Activated T-cell treated with anti-CD3 and anti-CD28 coated beads, Interleukin-2, amount 50 U/mL, for 72 hours (primary cell): ENCODE data around the gene PLXNA2. TPM values are rescaled to one million over a fixed set of nuclear protein-coding genes. Genes with fewer than 3 reads are reported as not detected.

Experiments used
- ATAC-seq, 2 donors: fragments of 150-1000 bp; cut with Tn5 transposase; replicated peaks in 1 of 2; 2 replicates each; pipeline ENCODE4 v1.10.0; 2021; ENCODE audit warnings: moderate library complexity in 2 of 2, mild to moderate bottlenecking in 1 of 2
- DNase-seq, 2 donors: peaks; one replicate each; pipeline ENCODE4 v3.0.0; 2021 to 2022; ENCODE audit warnings: mixed read lengths in 1 of 2
- H3K27ac Mint-ChIP-seq: one replicate; pipeline ENCODE4 v1.8.0; 2022; ENCODE audit warnings: mild to moderate bottlenecking, moderate library complexity, mixed read lengths
- H3K27me3 Mint-ChIP-seq: one replicate; pipeline ENCODE4 v1.8.0; 2022; ENCODE audit warnings: low read depth, mixed read lengths
- H3K36me3 Mint-ChIP-seq, 2 donors: one replicate each; pipeline ENCODE4 v1.8.0; 2022; ENCODE audit warnings: mixed read lengths in 2 of 2, mild to moderate bottlenecking in 1 of 2; ENCODE audit not compliant: insufficient read depth in 2 of 2
- H3K4me1 Mint-ChIP-seq: one replicate; pipeline ENCODE4 v1.8.0; 2022; ENCODE audit warnings: low read depth, mixed read lengths
- H3K4me3 Mint-ChIP-seq, 2 donors: one replicate each; pipeline ENCODE4 v1.8.0; 2022; ENCODE audit warnings: mild to moderate bottlenecking in 2 of 2, mixed read lengths in 2 of 2, moderate library complexity in 2 of 2
- H3K9me3 Mint-ChIP-seq, 2 donors: one replicate each; pipeline ENCODE4 v1.8.0; 2022; ENCODE audit warnings: mixed read lengths in 2 of 2
- total RNA-seq, 2 donors: library from RNA; stranded (reverse); gene quantifications; one replicate each; pipeline ENCODE4 v1.2.3, GENCODE V29; 2022

PLXNA2 gene
- total RNA-seq, 2 donors from 2014 or later, result 0.07 to 0.72 TPM

DNA sequence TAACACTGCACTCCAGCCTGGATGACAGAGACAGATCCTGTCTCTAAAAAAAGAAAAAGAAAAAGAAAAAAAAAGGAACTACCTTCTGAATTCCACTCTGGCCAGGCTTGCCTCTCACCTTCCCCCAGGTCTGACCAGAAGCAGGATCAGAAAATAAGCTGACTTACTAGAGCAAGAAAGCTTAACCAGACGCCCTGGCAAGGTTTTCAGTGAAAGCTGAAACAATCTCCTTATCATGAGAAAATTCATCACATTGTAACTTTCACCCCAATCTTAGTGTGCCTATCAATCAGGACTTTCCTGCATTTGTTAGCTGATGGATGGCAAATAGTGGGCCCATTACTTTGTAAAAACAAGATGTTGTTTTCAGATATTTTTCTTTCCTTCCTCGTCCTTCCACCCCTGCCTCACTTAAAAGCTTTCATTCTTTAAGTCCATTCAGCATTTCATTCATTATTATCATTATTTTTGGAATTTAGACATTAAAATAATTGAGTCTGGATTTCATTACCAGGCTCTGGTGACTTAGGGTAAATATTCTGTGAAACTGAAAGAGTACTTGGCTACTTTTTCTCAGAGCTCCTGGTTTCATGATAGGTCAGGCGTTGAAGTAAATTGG, 236.8 kb downstream of the PLXNA2 start:
- ATAC-seq (no peak), DNase-seq (no peak)
- Mint-ChIP-seq H3K4me1 (no peaks in the 10 kb centered on the region), H3K9me3 (no peaks in the 10 kb centered on the region), H3K4me3 (no peak overlapping the region), H3K27ac (no peak overlapping the region), H3K27me3 (no peaks in the 10 kb centered on the region), H3K36me3 (no peaks in the 10 kb centered on the region)

DNA sequence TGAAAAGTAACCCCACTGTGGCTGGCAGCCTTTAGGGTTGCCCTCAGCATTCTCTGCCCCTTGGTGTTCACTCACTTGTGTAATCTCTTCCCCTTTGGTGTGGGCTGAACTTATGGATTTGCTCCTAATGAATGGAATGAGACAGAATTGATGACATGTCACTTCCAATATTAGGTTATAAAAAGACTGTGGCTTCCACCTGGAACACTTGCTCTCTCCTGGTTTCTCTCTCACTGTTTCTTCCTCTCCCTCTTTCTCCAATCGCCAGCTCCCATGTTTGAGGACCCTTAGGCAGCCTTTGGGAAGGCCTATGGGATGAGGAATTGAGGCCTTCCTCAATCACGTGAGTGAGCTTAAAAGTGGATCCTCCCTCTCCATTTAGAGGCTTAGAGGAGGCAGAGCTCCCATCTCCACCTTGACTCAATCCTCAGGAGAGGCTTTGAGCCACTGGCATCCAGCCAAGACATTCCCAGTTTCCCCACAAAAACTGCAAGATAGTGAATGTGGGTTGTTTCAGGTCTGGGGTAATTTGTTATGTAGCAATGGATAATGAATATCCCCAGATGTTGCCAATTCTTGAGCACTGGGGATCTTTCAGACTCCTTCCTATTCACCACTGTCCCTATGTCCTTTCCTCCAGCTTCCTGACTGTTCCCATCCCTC, 237.8 kb downstream of the PLXNA2 start:
- Mint-ChIP-seq H3K4me1 (no peaks in the 10 kb centered on the region), H3K36me3 (no peaks in the 10 kb centered on the region), H3K4me3 (no peak overlapping the region), H3K9me3 (no peaks in the 10 kb centered on the region), H3K27me3 (peaks cover 5% of the 10 kb centered on the region), H3K27ac (no peak overlapping the region)
- ATAC-seq (no peak), DNase-seq (no peak)

DNA sequence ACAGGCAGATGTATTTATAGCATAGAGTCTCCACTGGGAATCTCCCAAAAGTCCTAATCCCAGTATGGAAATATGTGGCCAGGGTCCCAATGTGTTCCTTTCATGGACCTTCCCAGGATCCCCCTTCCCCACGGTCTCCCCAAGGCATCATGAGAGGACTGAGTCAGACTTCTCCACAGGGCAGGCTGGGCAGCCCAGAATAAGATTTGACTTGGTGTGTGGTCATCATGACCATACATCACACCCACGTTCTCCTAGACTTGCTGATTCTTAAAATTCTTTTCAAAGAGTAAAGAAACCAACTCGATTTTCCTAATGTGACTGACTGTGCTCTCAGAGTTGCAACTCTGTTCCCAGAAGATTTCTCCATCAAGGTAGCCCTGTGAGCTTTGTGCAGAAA, 239.3 kb downstream of the PLXNA2 start:
- DNase-seq, result no peak
- Mint-ChIP-seq H3K4me3 (no peak overlapping the region), H3K27ac (no peak overlapping the region), H3K9me3 (no peaks in the 10 kb centered on the region), H3K27me3 (peaks cover 5% of the 10 kb centered on the region), H3K36me3 (no peaks in the 10 kb centered on the region), H3K4me1 (no peaks in the 10 kb centered on the region)
- no peak for ATAC-seq

DNA sequence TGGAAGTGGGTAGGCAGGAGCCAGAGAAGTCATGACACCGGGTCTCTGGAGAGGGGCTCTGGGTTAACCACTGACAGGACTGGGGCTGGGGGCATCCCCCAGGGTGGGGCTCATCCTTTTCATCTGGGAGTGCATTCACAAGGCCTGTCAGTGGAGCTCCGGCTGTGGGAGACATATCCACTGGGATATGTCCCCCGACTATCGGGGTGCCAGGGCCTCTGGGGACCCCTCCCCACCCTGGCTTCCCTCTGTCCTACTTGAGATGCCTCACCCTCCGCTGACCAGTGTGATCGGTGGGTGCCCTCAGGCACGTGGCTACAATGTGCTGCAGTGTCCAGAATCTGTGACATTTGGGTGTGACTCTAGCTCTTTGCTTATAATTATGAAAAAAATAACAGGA, 240.9 kb downstream of the PLXNA2 start:
- Mint-ChIP-seq H3K9me3 (no peaks in the 10 kb centered on the region), H3K4me1 (no peaks in the 10 kb centered on the region), H3K27me3 (peaks cover 5% of the 10 kb centered on the region), H3K36me3 (no peaks in the 10 kb centered on the region), H3K4me3 (no peak overlapping the region), H3K27ac (no peak overlapping the region)
- ATAC-seq (no peak), DNase-seq (no peak)

DNA sequence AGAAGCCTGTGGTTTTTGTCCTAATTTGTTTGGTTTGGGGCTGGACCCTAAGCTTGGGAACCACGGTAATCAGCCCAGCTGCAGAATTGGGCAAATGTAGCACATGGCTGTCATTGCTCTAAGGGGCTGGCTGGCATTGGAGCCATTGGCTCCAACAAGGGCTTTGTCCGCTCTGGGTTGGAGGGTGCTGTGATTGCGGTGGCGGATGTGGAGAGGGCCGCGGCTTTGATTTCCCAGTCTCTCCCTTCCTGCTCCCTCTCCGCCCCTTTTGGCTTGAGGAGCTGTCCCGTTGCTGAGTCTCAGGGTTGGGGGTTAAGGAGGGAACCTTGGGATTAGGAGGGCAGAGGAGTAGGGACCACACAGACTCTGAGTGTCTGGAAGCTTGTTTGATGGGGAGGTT, 241.5 kb downstream of the PLXNA2 start:
- Mint-ChIP-seq H3K9me3 (no peaks in the 10 kb centered on the region), H3K36me3 (no peaks in the 10 kb centered on the region), H3K4me1 (no peaks in the 10 kb centered on the region), H3K27ac (no peak overlapping the region), H3K27me3 (peaks cover 5% of the 10 kb centered on the region), H3K4me3 (no peak overlapping the region)
- DNase-seq (no peak), ATAC-seq (no peak)

- Mint-ChIP-seq H3K4me1 (no peaks in the 10 kb centered on the region), H3K27me3 (peaks cover 5% of the 10 kb centered on the region)
- ATAC-seq, result no peak
Observed at GRCh38 chr1:208002078-208002477, 242.1 kb downstream of the PLXNA2 start.

GRCh38 chr1:208000504-208000903, 243.7 kb downstream of the PLXNA2 start:
- H3K27me3 Mint-ChIP-seq, result peaks cover 5% of the 10 kb centered on the region
- DNase-seq (no peak), ATAC-seq (no peak)
- no peaks in the 10 kb centered on the region for H3K9me3 Mint-ChIP-seq
- no peaks in the 10 kb centered on the region for H3K4me1 Mint-ChIP-seq
- no peak overlapping the region for H3K27ac Mint-ChIP-seq
- no peak overlapping the region for H3K4me3 Mint-ChIP-seq
- H3K36me3 Mint-ChIP-seq, result no peaks in the 10 kb centered on the region

More at GRCh38 chr1:208002078-208002477, 242.1 kb downstream of the PLXNA2 start:
- H3K9me3 Mint-ChIP-seq, result no peaks in the 10 kb centered on the region
- no peak overlapping the region for H3K27ac Mint-ChIP-seq
- no peaks in the 10 kb centered on the region for H3K36me3 Mint-ChIP-seq
- H3K4me3 Mint-ChIP-seq, result no peak overlapping the region
- DNase-seq, result no peak

DNA sequence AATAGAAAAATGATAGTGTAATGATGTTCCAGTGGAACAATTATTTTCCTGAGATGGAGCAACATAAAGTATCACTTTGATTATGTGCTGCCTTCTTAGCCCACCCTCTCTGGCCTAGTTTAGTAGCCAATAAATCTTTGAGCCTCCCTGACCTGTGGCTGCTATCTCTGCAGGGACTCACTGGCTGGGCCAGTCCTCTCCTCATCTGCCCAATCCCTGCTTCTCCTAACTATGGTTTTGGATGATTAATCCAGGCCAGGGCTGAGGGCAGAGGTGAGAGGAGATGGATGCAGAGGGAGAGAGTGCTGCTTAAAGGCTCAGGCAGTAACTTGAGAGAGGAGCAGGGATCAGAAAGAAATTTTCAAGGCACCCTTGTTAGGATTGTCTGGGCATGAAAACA, 244.2 kb downstream of the PLXNA2 start:
- DNase-seq (no peak), ATAC-seq (no peak)
- Mint-ChIP-seq H3K27ac (no peak overlapping the region), H3K36me3 (no peaks in the 10 kb centered on the region), H3K4me3 (no peak overlapping the region), H3K27me3 (peaks cover 5% of the 10 kb centered on the region), H3K4me1 (no peaks in the 10 kb centered on the region), H3K9me3 (no peaks in the 10 kb centered on the region)

DNA sequence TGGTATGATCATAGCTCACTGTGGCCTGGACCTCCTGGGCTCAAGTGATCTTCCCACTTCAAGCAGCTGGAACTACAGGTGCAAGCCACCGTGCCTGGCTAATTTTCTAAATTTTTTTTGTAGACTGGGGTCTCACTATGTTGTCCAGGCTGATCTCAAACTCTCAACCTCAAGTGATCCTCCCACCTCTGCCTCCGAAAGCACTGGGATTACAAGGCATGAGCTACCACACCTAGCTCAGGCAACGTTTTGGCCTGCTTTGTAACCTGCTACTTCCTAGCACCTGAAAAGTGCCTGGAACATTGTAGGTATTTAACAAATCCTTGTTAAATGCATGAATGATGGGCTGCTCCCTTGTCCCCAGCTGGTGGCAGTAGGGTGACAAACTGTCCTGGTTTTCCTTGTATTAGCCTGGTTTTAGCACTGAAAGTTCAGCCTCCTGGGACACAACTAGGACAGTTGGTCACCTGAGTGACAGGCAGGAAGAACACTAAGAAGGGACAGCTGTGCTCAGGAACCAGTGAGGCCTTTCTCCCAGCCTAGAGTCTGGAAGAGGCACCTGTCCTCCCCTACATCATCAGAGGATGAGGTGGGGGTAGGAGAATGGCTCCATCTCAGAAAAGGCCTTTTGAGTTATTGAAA, 244.8 kb downstream of the PLXNA2 start:
- DNase-seq, result no peak
- H3K27ac Mint-ChIP-seq, result no peak overlapping the region
- H3K27me3 Mint-ChIP-seq, result peaks cover 5% of the 10 kb centered on the region

DNA sequence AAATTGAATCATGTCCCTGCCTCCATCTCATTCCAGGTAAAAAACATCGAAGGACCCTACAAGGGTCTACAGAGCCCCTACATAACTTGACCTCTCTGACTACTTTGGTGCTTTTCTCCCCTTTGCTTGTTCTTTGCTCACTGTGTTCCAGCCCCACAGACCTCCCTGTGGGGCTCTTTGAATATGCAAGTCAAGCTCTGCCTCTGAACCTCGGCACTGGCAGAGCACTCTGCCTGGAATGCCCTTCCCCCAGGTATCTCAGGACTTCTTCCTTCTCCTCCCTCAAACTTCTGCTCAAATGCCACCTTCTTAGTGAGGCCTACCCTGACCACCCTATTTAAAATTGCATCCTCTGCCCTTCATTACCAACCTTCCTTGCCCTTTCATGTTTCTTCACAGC, 245.5 kb downstream of the PLXNA2 start:
- Mint-ChIP-seq H3K36me3 (no peaks in the 10 kb centered on the region), H3K4me3 (no peak overlapping the region), H3K4me1 (no peaks in the 10 kb centered on the region), H3K27me3 (peaks cover 5% of the 10 kb centered on the region), H3K27ac (no peak overlapping the region), H3K9me3 (no peaks in the 10 kb centered on the region)
- DNase-seq (no peak), ATAC-seq (no peak)

More for the DNA sequence above, 244.8 kb downstream of the PLXNA2 start:
- Mint-ChIP-seq H3K4me1 (no peaks in the 10 kb centered on the region), H3K9me3 (no peaks in the 10 kb centered on the region), H3K36me3 (no peaks in the 10 kb centered on the region), H3K4me3 (no peak overlapping the region)
- ATAC-seq, result no peak

- H3K4me1 Mint-ChIP-seq, result no peaks in the 10 kb centered on the region
- DNase-seq (peak; percentile 43 to 46), ATAC-seq (peak; percentile 68 to 75)
- no peak overlapping the region for H3K27ac Mint-ChIP-seq
- H3K27me3 Mint-ChIP-seq, result peaks cover 5% of the 10 kb centered on the region
- H3K36me3 Mint-ChIP-seq, result no peaks in the 10 kb centered on the region
- H3K4me3 Mint-ChIP-seq, result no peak overlapping the region
- H3K9me3 Mint-ChIP-seq, result no peaks in the 10 kb centered on the region
Observed at GRCh38 chr1:207997486-207998268, 246.5 kb downstream of the PLXNA2 start.

- H3K36me3 Mint-ChIP-seq, result no peaks in the 10 kb centered on the region
- no peak overlapping the region for H3K4me3 Mint-ChIP-seq
- DNase-seq, result no peak
- no peaks in the 10 kb centered on the region for H3K9me3 Mint-ChIP-seq
- no peaks in the 10 kb centered on the region for H3K4me1 Mint-ChIP-seq
- no peaks in the 10 kb centered on the region for H3K27me3 Mint-ChIP-seq
- ATAC-seq, result no peak
- H3K27ac Mint-ChIP-seq, result no peak overlapping the region
Observed at GRCh38 chr1:207996636-207997035, 247.5 kb downstream of the PLXNA2 start.

DNA sequence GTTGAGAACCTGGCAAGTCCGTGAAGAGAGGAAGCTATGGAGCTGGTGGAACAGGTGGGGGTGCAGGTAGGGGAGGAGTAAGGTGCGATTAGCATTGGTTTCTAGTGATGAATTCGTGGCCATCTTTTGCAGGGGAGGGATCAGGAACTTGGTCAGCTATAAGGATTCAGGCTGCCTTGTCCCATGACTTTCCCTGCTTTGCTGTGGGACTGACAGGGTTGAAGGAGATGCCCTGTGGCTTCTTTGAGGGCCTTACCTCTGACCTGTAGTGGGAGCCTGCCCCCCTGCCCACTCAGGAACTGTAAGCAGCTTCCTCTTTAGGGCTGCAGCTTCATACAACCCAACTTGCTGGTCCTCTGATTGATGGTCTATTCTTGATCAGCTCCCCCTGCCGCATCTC, 248.6 kb downstream of the PLXNA2 start:
- Mint-ChIP-seq H3K9me3 (no peaks in the 10 kb centered on the region), H3K36me3 (no peaks in the 10 kb centered on the region), H3K27me3 (peaks cover under 1% of the 10 kb centered on the region), H3K4me3 (no peak overlapping the region), H3K4me1 (no peaks in the 10 kb centered on the region), H3K27ac (no peak overlapping the region)
- no peak for ATAC-seq
- no peak for DNase-seq
